Measurements from ENCODE around the gene CFAP77.
A peak's percentile ranks its signal among the peaks of the same experiment; 100 is the strongest.

The CFAP77 gene

GRCh38 chr9:132582276-132582785, 172.3 kb downstream of the CFAP77 start, which contains the start of gene BARHL1:
TSS of gene BARHL1 (plus strand) at chr9:132582606. CDS start at chr9:132582798, 192 bp downstream.
- Histone ChIP-seq H3K27ac (no peak within 1 kb of the TSS), H3K4me3 (ENCODE audit: low read depth, low read length) (peak within 1 kb of the TSS; percentile 14), H3K27me3 (ENCODE audit: insufficient read depth, low read depth, severe bottlenecking) (peaks cover 99% of the 10 kb centered on the region), H3K36me3 (no peaks in the 10 kb centered on the region), H3K9me3 (ENCODE audit: severe bottlenecking) (peaks cover 4% of the 10 kb centered on the region)
- no peak for TF ChIP-seq CTCF (IDR thresholded peaks at IDR 0.05; ENCODE audit: low read depth, low read length)
- DNase-seq: no peak

- TF ChIP-seq CTCF (IDR thresholded peaks at IDR 0.05; ENCODE audit: low read depth, low read length): peak; percentile 27
- H3K36me3 ChIP-seq: no peaks in the 10 kb centered on the region
- no peak overlapping the region for H3K4me3 ChIP-seq (ENCODE audit: low read depth, low read length)
- no peak for DNase-seq
- no peak overlapping the region for H3K27ac ChIP-seq
- H3K9me3 ChIP-seq (ENCODE audit: severe bottlenecking): peaks cover 4% of the 10 kb centered on the region
- H3K27me3 ChIP-seq (ENCODE audit: insufficient read depth, low read depth, severe bottlenecking): peaks cover 99% of the 10 kb centered on the region
Observed at GRCh38 chr9:132582786-132583583, 173.0 kb downstream of the CFAP77 start.

GRCh38 chr9:132583584-132584304, 173.7 kb downstream of the CFAP77 start:
- DNase-seq: no peak
- TF ChIP-seq CTCF (IDR thresholded peaks at IDR 0.05; ENCODE audit: low read depth, low read length): no peak
- Histone ChIP-seq H3K9me3 (ENCODE audit: severe bottlenecking) (peaks cover 4% of the 10 kb centered on the region), H3K27ac (no peak overlapping the region), H3K27me3 (ENCODE audit: insufficient read depth, low read depth, severe bottlenecking) (peaks cover 99% of the 10 kb centered on the region), H3K4me3 (ENCODE audit: low read depth, low read length) (no peak overlapping the region), H3K36me3 (no peaks in the 10 kb centered on the region)

GRCh38 chr9:132584601-132585560, 174.9 kb downstream of the CFAP77 start:
- Histone ChIP-seq H3K27ac (no peak overlapping the region), H3K27me3 (ENCODE audit: insufficient read depth, low read depth, severe bottlenecking) (peaks cover 99% of the 10 kb centered on the region), H3K36me3 (no peaks in the 10 kb centered on the region), H3K4me3 (ENCODE audit: low read depth, low read length) (no peak overlapping the region), H3K9me3 (ENCODE audit: severe bottlenecking) (peaks cover 4% of the 10 kb centered on the region)
- no peak for DNase-seq
- TF ChIP-seq CTCF (IDR thresholded peaks at IDR 0.05; ENCODE audit: low read depth, low read length): no peak

Measured in WERI-Rb-1 (cell line).